GM12891 (cell line): ENCODE data around the gene NUDT2.

Experiments
- DNase-seq: peaks from one replicate; pipeline ENCODE4 v3.0.0; 2011; ENCODE audit warnings: low spot score; ENCODE audit not compliant: insufficient read length
- FAIRE-seq: peaks from 2 replicates; lab custom pipeline; 2011; peaks lifted over from hg19 to GRCh38; lab: Jason Lieb, UNC
- PAX5 ChIP-seq: IDR thresholded peaks from 2 replicates; pipeline ENCODE4 v1.6.1; 2011; ENCODE audit warnings: low read length, moderate library complexity, mild to moderate bottlenecking; ENCODE audit not compliant: insufficient read depth, severe bottlenecking
- POLR2A ChIP-seq: IDR thresholded peaks from 2 replicates; pipeline ENCODE4 v1.6.1; 2011; ENCODE audit warnings: low read depth, low read length, control low read depth
- POLR2AphosphoS5 ChIP-seq: IDR thresholded peaks from 2 replicates; pipeline ENCODE4 v1.6.1; 2011; ENCODE audit warnings: low read depth, low read length, control low read depth
- POU2F2 ChIP-seq: IDR thresholded peaks from 2 replicates; pipeline ENCODE4 v1.6.1; 2011; ENCODE audit warnings: low read depth, mild to moderate bottlenecking, control low read depth, low read length, moderate library complexity
- SPI1 ChIP-seq: IDR thresholded peaks from 2 replicates; pipeline ENCODE4 v1.6.1; 2011; ENCODE audit warnings: low read depth, low read length, control low read depth
- TAF1 ChIP-seq: IDR thresholded peaks from 2 replicates; pipeline ENCODE4 v1.6.1; 2011; ENCODE audit warnings: low read depth, low read length, control low read depth

Gene NUDT2

GRCh38 chr9:34317436-34317835 lies 11.9 kb upstream of the NUDT2 start:
- no peak for TF ChIP-seq POU2F2
- no peak for TF ChIP-seq POLR2A
- TF ChIP-seq SPI1: no peak
- no peak for TF ChIP-seq TAF1
- no peak for TF ChIP-seq PAX5
- TF ChIP-seq POLR2AphosphoS5: no peak
- FAIRE-seq (no peak), DNase-seq (no peak)

- TF ChIP-seq SPI1 (no peak), POLR2A (no peak), POLR2AphosphoS5 (no peak), PAX5 (no peak), TAF1 (no peak), POU2F2 (no peak)
- DNase-seq (no peak), FAIRE-seq (no peak)
Measured at GRCh38 chr9:34318163-34318790, 11.1 kb upstream of the NUDT2 start.

- DNase-seq: no peak
- no peak for FAIRE-seq
- no peak for TF ChIP-seq POLR2A
- no peak for TF ChIP-seq TAF1
- TF ChIP-seq POLR2AphosphoS5: no peak
- no peak for TF ChIP-seq PAX5
- TF ChIP-seq POU2F2: no peak
- no peak for TF ChIP-seq SPI1
Measured at GRCh38 chr9:34321451-34321850, 7.9 kb upstream of the NUDT2 start.

- DNase-seq: no peak
- no peak for TF ChIP-seq POLR2A
- TF ChIP-seq TAF1: no peak
- no peak for TF ChIP-seq POLR2AphosphoS5
- no peak for TF ChIP-seq POU2F2
- TF ChIP-seq SPI1: no peak
- TF ChIP-seq PAX5: no peak
- no peak for FAIRE-seq
Measured at GRCh38 chr9:34322899-34323591, 6.3 kb upstream of the NUDT2 start.

- no peak for FAIRE-seq
- no peak for DNase-seq
- no peak for TF ChIP-seq SPI1
- no peak for TF ChIP-seq POU2F2
- no peak for TF ChIP-seq PAX5
- no peak for TF ChIP-seq TAF1
- no peak for TF ChIP-seq POLR2A
- TF ChIP-seq POLR2AphosphoS5: no peak
Measured at GRCh38 chr9:34326690-34327089, 2.7 kb upstream of the NUDT2 start.

- TF ChIP-seq SPI1: no peak
- TF ChIP-seq POLR2AphosphoS5: no peak
- TF ChIP-seq PAX5: no peak
- no peak for TF ChIP-seq TAF1
- TF ChIP-seq POLR2A: no peak
- TF ChIP-seq POU2F2: no peak
- no peak for DNase-seq
- FAIRE-seq: no peak
Measured at GRCh38 chr9:34328500-34328986, 826 bp upstream of the NUDT2 start.

GRCh38 chr9:34331196-34331595 lies 1.8 kb downstream of the NUDT2 start:
- no peak for DNase-seq
- no peak for TF ChIP-seq POLR2AphosphoS5
- TF ChIP-seq PAX5: no peak
- TF ChIP-seq TAF1: no peak
- no peak for TF ChIP-seq POLR2A
- TF ChIP-seq POU2F2: no peak
- TF ChIP-seq SPI1: no peak
- FAIRE-seq: no peak

GRCh38 chr9:34332076-34332964 lies 3.0 kb downstream of the NUDT2 start:
- FAIRE-seq: no peak
- no peak for DNase-seq
- no peak for TF ChIP-seq POLR2A
- TF ChIP-seq TAF1: no peak
- TF ChIP-seq PAX5: no peak
- TF ChIP-seq POLR2AphosphoS5: no peak
- TF ChIP-seq POU2F2: no peak
- no peak for TF ChIP-seq SPI1

- DNase-seq (no peak), FAIRE-seq (no peak)
- TF ChIP-seq PAX5 (no peak), POLR2AphosphoS5 (no peak), POU2F2 (no peak), TAF1 (no peak)
Measured at GRCh38 chr9:34333836-34334235, 4.5 kb downstream of the NUDT2 start.
